HAP-1 (cell line): ENCODE results near the gene NHLH2.
A peak's percentile ranks its signal among the peaks of the same experiment; 100 is the strongest.

Source experiments
- DNase-seq, 2 experiments: peaks; one replicate each; pipeline ENCODE4 v3.0.0-alpha.2; 2016 to 2020; ENCODE audit warnings: low spot score in 2 of 2
- H3K27me3 ChIP-seq: fragments of 250-450 bp; sonication (Bioruptor Pico); 2 replicates; pipeline ENCODE4 v1.5.1; 2020; ENCODE audit warnings: low read depth, mild to moderate bottlenecking, moderate library complexity
- H3K36me3 ChIP-seq: fragments of 250-450 bp; sonication (Bioruptor Pico); replicated peaks from 2 replicates; pipeline ENCODE4 v1.5.1; 2020; ENCODE audit warnings: mild to moderate bottlenecking
- H3K4me1 ChIP-seq: fragments of 250-450 bp; sonication (Bioruptor Pico); 2 replicates; pipeline ENCODE4 v1.5.1; 2020; ENCODE audit warnings: mild to moderate bottlenecking
- H3K4me3 ChIP-seq: fragments of 250-450 bp; sonication (Bioruptor Pico); 2 replicates; pipeline ENCODE4 v1.5.1; 2020; ENCODE audit warnings: mild to moderate bottlenecking, moderate library complexity
- H3K9me3 ChIP-seq: fragments of 250-450 bp; sonication (Bioruptor Pico); 2 replicates; pipeline ENCODE4 v1.5.1; 2020; ENCODE audit warnings: mild to moderate bottlenecking, moderate library complexity
- in situ Hi-C: fragments of 300-500 bp; cut with MboI; formaldehyde crosslinking; loops from 3 replicates; pipeline ENCODE4 v1.14.3; 2020; ENCODE audit warnings: low sequenced_read_pairs, inconsistent platforms, mixed read lengths

Gene NHLH2

DNA sequence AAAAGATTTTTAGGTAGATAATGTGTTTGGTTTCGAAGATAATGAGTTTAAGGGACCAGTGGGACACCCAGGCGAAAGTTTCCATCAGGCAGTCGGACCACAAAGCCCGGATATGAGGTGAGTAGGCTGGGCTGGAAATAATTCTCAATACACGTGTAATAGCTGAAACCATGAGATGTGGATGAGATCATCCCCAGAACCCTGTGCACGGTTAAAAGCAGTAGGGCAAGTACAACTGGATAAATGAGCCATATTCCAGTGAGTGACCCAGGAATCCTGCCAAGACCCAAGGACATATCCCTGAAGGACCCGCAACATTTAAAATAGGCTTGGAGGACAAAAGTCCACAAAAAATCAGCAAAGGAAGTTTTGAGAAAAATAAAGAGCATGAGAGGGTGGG lies 21.5 kb upstream of the NHLH2 start:
- H3K4me1 ChIP-seq, result peaks cover 3% of the 10 kb centered on the region; the same call in 1 of the 2 replicates
- in situ Hi-C loops, result no loop called here
- no peak for DNase-seq

DNA sequence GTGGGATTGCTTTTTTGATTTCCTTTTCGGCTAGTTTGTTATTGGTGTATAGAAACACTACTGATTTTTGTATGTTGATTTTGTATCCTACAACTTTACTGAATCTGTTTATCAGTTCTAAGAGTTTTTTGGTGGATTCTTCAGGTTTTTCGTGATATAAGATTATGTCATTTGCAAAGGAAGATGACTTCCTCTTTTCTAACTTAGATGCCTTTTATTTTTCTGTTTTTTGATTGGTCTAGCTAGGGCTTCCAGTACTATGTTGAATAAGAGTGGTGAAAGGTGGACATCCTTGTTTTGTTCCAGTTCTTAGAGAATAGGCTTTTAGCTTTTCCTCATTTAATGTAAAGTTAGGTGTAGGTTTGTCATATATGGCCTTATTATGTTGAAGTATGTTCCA lies 13.1 kb upstream of the NHLH2 start:
- H3K9me3 ChIP-seq, result no peaks in the 10 kb centered on the region
- no peaks in the 10 kb centered on the region for H3K36me3 ChIP-seq
- no peak overlapping the region for H3K4me3 ChIP-seq
- in situ Hi-C loops, result no loop called here
- DNase-seq, result no peak
- no peaks in the 10 kb centered on the region for H3K27me3 ChIP-seq
- H3K4me1 ChIP-seq, result peaks cover 5% of the 10 kb centered on the region; the same call in 1 of the 2 replicates

More for the DNA sequence above, 21.5 kb upstream of the NHLH2 start:
- H3K36me3 ChIP-seq, result no peaks in the 10 kb centered on the region
- H3K4me3 ChIP-seq, result no peak overlapping the region
- H3K9me3 ChIP-seq, result no peaks in the 10 kb centered on the region
- no peaks in the 10 kb centered on the region; the same call in 1 of the 2 replicates for H3K27me3 ChIP-seq

DNA sequence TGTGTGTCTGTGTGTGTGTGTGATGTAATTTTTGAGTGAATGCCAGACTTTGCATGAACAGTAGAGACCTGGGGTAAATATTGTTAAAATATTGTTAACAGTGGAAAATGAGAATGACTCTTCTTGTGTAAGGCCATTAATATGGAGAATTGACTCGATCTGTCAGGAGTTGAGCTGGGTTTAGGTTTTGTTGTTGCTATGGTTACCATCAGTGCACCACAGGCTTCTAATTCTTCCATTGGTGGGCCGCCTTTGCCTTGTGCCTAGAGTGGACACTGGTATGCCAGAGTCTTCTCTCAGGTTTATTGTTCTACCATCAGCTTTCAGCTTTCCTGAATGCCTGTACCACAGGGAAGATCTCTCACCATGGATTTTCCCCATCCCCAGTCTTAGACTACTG lies 10.0 kb upstream of the NHLH2 start:
- in situ Hi-C loops, result no loop called here

DNA sequence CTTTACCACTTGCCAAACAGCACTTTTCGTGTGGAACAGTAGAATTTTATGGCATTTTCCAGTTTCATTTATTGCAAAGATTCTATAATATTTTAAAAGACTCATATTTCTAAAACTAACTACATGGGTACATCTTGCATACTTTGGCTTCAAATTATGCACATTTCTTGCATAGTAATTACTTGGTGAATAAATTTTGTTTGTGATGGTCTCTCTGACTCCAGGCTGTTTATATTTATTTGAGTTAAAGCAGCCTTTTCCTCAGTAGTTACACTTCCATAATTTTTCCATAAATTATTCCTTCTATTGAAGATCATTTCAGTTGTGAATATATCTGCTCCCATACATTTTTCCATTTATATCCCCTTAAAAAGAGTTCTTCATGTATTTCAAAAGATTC lies 6.9 kb upstream of the NHLH2 start:
- no peaks in the 10 kb centered on the region for H3K27me3 ChIP-seq
- H3K4me3 ChIP-seq, result no peak overlapping the region
- in situ Hi-C loops, result no loop called here
- DNase-seq, result no peak
- no peaks in the 10 kb centered on the region for H3K36me3 ChIP-seq
- no peaks in the 10 kb centered on the region for H3K9me3 ChIP-seq
- peaks cover 9% of the 10 kb centered on the region; the same call in 1 of the 2 replicates for H3K4me1 ChIP-seq

More for the DNA sequence above, 10.0 kb upstream of the NHLH2 start:
- no peak for DNase-seq
- no peak overlapping the region for H3K4me3 ChIP-seq
- no peaks in the 10 kb centered on the region for H3K36me3 ChIP-seq
- no peaks in the 10 kb centered on the region for H3K27me3 ChIP-seq
- no peaks in the 10 kb centered on the region for H3K9me3 ChIP-seq
- peaks cover 2% of the 10 kb centered on the region; the same call in 1 of the 2 replicates for H3K4me1 ChIP-seq

DNA sequence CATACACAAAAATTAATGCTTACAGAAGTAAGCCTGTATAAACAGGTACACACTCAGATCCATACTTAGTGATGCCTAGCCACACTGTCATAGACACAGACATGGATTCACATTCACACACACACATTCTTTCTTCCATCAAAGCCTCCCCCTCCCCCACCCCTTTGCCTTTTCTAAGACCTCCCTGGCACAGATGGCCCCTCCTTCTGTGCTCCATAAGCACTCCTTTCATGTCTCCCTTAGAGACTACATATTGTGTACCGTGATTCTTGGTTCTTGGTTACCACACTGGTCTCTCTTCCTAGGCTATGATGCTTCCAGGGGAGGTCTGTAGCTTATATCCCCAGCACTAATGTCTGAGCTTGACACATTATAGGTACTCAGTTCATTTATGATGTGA lies 2.0 kb upstream of the NHLH2 start:
- no peak for DNase-seq
- Histone ChIP-seq H3K36me3 (no peaks in the 10 kb centered on the region), H3K9me3 (no peaks in the 10 kb centered on the region), H3K27me3 (no peaks in the 10 kb centered on the region), H3K4me1 (peaks cover 24% of the 10 kb centered on the region), H3K4me3 (no peak overlapping the region)
- in situ Hi-C loops, result no loop called here

DNA sequence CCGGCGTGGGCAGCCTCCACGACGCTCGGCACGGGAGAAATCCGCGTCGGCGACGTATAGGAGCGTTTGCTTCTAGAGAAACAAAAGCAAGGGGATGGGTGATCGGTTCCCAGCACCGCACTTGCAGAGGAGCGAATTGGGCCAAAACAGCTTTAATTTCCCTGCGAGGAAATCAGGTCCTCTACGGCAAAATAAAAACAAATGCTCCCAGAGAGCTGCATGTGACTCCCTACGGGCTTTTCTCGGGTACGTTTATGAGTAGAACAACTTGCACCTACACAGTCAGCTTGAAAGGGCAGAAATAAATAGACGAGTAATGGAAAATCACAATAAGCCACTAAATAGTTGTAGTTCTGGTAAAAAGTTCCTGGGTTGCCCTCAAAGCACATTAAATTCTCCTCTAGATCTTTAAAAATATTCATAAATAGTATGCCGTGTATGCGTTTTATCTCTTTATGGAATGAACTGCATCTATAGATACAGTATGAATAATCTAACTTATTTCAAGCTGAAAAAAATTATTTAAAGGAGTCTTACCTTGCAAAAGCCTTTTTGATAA lies 1.2 kb downstream of the NHLH2 start:
- H3K4me3 ChIP-seq, result peak overlapping the region; percentile 26
- in situ Hi-C loops, result no loop called here
- no peaks in the 10 kb centered on the region for H3K9me3 ChIP-seq
- H3K4me1 ChIP-seq, result peaks cover 31% of the 10 kb centered on the region
- DNase-seq, result no peak
- H3K36me3 ChIP-seq, result no peaks in the 10 kb centered on the region
- H3K27me3 ChIP-seq, result no peaks in the 10 kb centered on the region

DNA sequence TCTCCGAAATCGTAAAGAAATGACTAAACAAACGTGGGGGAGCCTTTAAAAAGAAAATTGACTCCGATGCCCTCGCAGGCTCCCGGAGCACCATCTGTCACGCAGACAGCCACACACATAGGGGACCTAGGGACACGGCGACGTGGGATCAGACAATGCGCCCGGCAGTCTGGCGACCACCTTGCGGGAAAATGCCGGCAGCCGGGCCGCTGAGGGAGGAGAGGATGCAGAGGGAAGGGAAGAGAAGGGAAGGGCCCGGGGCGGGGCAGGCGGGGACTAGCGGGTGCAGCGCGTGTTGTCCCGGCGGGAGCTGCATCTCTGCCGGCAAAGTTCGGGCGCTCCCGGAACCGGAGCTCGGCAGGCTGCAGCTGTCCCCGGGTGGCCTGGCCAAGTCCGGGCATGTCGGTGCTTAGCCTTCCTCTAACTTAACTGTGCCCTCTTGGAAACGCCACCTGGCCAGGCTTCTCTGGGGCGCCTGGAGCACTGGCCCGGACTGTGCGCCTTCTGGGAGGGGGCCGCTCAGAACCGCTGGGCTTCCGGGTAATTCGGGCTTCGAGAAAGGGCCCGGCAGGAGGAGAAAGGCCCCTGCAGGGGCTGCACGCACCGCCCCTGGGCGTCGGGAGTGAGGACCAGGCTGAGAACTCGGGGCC lies 1.8 kb downstream of the NHLH2 start:
- peak overlapping the region; percentile 26 for H3K4me3 ChIP-seq
- peaks cover 31% of the 10 kb centered on the region for H3K4me1 ChIP-seq
- peak; percentile 55 to 74 for DNase-seq
- H3K36me3 ChIP-seq, result no peaks in the 10 kb centered on the region
- H3K27me3 ChIP-seq, result no peaks in the 10 kb centered on the region
- H3K9me3 ChIP-seq, result no peaks in the 10 kb centered on the region
- in situ Hi-C loops, result no loop called here

DNA sequence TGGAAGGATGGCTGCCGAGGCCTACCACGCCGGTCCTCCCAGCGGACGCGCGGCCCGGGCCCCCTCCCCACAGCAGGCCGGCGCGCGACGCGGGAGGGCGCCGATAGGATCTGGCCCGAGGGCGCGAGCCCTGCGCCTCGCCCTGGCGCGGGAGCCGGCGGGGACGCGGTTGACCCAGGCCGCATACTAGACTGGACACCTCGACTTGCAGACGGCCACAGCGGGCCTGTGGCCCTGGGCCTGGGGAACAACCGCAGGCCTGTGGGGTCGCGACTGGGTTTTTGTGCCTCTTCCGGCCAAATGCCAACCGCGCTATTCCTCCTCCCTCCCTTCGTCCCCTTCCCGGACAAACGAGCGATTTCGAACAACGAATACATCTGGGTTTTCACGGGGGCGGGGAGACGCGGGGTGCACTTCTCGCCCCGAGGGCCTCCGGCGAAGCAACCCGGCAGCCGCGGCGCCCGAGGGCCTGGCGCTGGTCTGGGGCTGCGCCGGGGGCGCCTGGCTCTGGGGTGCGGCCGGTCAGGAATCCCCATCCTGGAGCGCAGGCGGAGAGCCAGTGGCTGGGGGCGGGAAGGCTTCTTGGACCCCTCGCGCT lies 2.4 kb downstream of the NHLH2 start:
- Histone ChIP-seq H3K36me3 (no peaks in the 10 kb centered on the region), H3K4me1 (peaks cover 31% of the 10 kb centered on the region), H3K9me3 (no peaks in the 10 kb centered on the region), H3K4me3 (no peak overlapping the region; the same call in 1 of the 2 replicates), H3K27me3 (no peaks in the 10 kb centered on the region)
- DNase-seq, result peak in 1 of 2 experiments; percentile 16
- in situ Hi-C loops, result no loop called here

DNA sequence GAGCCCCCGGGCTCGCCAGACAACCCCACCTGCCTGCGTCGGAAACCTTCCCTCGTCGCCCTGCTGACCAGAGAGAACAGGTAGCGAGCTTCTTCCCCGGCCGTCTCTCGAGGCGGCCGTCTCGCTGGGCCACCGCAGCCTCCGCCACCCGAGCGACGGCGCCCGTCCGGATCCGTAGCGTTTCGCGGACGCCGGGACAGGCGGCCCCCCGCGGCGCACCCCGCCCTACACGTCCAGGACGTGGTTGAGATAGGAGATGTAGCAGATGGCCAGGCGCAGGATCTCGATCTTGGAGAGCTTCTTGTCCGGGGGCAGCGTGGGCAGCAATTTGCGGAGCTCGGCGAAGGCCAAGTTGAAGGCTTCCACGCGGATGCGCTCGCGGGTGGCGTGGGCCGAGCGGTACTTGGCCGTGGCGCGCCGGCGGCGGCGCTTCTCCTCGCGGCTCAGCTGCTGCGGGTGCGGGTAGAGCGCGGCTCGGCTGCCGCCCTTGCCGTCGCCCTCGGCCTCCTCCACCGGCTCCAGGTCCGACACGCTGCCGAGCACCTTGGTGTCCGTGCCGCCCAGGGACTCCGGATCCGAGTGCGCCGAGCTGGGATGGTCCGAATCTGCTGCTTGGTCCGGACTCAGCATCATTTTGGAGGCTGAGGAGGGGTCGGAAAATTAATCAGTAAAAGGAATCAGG lies 3.0 kb downstream of the NHLH2 start:
- Histone ChIP-seq H3K36me3 (no peaks in the 10 kb centered on the region), H3K27me3 (no peaks in the 10 kb centered on the region), H3K9me3 (no peaks in the 10 kb centered on the region), H3K4me1 (peaks cover 31% of the 10 kb centered on the region), H3K4me3 (no peak overlapping the region)
- in situ Hi-C loops, result no loop called here
- DNase-seq, result no peak

DNA sequence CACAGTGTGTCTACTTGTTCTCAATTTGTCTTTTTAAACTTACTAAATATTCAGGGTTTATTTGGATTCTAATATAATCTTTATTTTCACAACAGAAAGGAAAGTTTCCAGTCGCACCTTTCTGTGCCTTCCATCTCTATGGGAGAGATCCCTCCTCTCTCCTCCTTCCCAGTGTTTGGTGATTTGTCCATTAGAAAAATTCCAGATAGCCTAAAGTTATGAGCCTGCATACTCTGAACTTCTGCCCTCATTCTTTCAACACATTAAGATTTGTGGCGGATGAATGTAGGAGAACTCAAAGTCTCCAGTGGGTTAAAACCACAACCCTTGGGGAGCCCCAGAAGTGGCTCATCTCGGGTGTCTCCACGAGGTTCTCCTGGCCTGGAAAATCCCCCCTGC lies 3.6 kb downstream of the NHLH2 start:
- Histone ChIP-seq H3K27me3 (no peaks in the 10 kb centered on the region), H3K4me3 (no peak overlapping the region), H3K36me3 (no peaks in the 10 kb centered on the region), H3K9me3 (no peaks in the 10 kb centered on the region), H3K4me1 (peaks cover 31% of the 10 kb centered on the region)
- in situ Hi-C loops, result no loop called here
- DNase-seq, result no peak

DNA sequence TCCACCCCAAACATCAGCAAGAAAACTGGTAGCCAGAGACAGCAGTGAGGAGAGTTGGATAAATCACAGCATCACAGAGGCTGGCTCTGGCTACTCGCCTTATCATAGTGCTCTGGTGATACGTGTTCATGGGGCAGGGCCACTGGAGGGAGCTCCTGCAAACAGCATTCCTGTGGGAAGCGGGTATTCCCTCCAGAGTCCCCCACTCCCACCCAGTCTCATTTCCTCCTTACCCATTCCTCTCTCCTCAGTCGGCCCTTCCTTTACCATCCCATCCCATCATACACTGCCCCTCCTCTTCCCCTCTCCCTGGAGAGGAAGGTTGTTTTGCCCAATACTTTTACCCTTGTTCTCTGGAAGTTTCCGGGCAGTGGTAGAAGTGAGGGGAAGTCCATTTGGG lies 7.1 kb downstream of the NHLH2 start:
- no peaks in the 10 kb centered on the region for H3K27me3 ChIP-seq
- in situ Hi-C loops, result no loop called here
- DNase-seq, result peak in 1 of 2 experiments; percentile 39

DNA sequence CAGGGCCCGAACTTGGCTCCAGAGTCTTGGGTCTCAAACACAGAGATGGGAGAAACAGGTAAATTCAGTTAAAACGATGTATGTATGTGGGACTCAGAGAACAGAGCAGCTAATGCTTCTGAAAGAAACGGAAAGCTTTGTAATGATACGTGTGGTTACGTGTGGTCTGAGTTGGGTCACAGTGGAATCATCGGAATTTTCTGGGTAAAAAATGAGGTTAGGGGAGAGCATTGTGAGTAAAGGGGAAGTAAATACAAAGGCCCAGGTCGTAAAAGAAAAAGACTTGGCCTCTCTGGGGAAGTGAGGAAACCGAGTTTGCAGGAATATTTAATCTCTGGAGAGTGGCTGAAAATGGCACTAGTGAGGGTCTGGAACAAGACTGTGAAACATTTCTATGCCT lies 8.3 kb downstream of the NHLH2 start:
- no peaks in the 10 kb centered on the region for H3K9me3 ChIP-seq
- H3K27me3 ChIP-seq, result no peaks in the 10 kb centered on the region
- no peaks in the 10 kb centered on the region for H3K36me3 ChIP-seq
- in situ Hi-C loops, result no loop called here
- H3K4me1 ChIP-seq, result peaks cover 17% of the 10 kb centered on the region
- H3K4me3 ChIP-seq, result no peak overlapping the region
- DNase-seq, result no peak

More for the DNA sequence above, 7.1 kb downstream of the NHLH2 start:
- no peak overlapping the region for H3K4me3 ChIP-seq
- peaks cover 14% of the 10 kb centered on the region for H3K4me1 ChIP-seq
- no peaks in the 10 kb centered on the region for H3K36me3 ChIP-seq
- no peaks in the 10 kb centered on the region for H3K9me3 ChIP-seq

DNA sequence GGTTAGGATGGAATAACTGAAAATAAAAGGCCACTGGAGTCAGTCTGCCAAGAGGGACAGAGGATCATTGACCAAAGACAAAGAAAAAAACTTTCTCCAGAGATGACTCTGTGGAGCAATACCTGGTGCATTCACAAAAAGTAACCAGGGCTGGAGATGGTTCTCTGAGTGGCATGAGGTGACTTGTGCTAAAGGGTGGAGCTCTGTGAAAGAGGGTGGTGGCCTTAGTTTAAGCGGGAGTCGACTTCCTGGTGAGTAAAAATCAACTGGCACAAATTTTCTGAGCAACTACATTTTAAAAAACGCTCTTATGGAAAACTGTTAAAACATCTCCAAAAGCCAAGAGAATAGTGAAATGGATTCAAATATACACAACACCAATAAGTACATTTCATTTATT lies 10.0 kb downstream of the NHLH2 start:
- Histone ChIP-seq H3K4me3 (no peak overlapping the region), H3K4me1 (peaks cover 14% of the 10 kb centered on the region), H3K36me3 (no peaks in the 10 kb centered on the region), H3K9me3 (no peaks in the 10 kb centered on the region), H3K27me3 (no peaks in the 10 kb centered on the region)
- DNase-seq, result no peak
- in situ Hi-C loops, result no loop called here

DNA sequence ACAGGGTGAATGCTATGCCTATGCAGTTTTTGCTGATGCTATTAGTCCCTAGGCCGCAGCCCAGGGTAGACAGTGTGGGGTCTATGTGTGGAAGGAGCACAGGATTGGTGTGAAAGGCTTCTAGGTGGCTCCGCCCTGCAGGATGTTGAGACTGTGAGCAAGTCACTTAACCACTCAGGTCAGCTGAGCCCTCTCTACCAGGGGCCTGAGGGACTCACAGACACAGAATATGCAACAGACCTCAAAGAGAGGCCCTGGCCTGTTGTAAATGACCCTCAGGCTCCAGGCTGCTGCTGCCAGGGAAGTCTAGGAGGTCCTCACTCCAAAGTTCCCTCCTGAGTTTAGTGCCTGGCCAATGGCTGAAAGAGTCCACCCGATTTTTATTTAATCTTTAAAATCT lies 11.0 kb downstream of the NHLH2 start:
- no peak overlapping the region for H3K4me3 ChIP-seq
- no peak for DNase-seq
- in situ Hi-C loops, result no loop called here
- H3K9me3 ChIP-seq, result no peaks in the 10 kb centered on the region
- no peaks in the 10 kb centered on the region for H3K27me3 ChIP-seq
- peaks cover 13% of the 10 kb centered on the region for H3K4me1 ChIP-seq
- no peaks in the 10 kb centered on the region for H3K36me3 ChIP-seq
